Measurements from ENCODE around the gene ATAD3B. TPM values are rescaled to one million over a fixed set of nuclear protein-coding genes. Genes with fewer than 3 reads are reported as not detected.

Gene ATAD3B
- polyA plus RNA-seq, 2 of the 4 experiments (the other 2 are of a cell fraction) = 0.21 to 0.99 TPM

DNA sequence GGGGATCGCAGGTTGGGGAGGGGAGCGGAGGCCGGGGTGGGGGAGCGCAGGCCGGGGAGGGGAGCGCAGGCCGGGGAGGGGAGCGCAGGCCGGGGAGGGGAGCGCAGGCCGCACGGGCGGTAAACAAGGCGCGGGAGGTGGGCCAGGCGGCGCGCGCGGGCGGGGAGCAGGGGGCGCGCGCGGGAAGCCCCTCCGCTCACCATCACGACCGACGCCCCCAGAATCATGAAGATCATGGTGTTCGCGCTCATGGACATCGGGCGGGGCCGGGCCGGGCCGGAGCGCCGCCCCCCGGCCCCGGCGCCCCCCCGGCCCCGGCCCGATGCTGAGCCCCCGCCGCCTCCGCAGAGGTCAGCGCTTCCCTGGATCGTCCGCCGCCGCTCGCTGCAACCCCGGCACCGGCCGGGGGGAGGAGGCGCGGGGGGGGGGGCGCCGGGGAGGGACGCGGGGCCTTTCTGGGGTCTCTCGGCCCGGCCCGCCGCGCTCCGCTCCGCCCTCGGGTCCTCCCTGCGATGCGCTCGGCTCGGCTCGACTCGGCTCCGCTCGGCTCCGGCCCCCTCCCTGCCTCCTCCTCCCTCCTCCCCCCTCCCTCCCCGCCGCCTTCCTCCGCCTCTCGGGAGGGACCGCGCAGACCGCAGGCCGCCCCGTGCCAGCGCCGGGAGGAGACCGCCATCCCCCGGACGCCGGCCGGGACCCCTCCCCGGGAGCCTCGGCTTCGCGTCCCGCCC lies 68.7 kb downstream of the ATAD3B start, which contains the start of gene TMEM240 (continued):
- TF ChIP-seq MAFK (IDR thresholded peaks at IDR 0.05; ENCODE audit: partially characterized antibody) = no peak
- no peak for TF ChIP-seq RFX5 (IDR thresholded peaks at IDR 0.05)
- TF ChIP-seq, protein P1, sequence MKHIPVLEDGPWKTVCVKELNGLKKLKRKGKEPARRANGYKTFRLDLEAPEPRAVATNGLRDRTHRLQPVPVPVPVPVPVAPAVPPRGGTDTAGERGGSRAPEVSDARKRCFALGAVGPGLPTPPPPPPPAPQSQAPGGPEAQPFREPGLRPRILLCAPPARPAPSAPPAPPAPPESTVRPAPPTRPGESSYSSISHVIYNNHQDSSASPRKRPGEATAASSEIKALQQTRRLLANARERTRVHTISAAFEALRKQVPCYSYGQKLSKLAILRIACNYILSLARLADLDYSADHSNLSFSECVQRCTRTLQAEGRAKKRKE (CRISPR knock-in tag; IDR thresholded peaks at IDR 0.05; ENCODE audit: low read depth) = no peak

DNA sequence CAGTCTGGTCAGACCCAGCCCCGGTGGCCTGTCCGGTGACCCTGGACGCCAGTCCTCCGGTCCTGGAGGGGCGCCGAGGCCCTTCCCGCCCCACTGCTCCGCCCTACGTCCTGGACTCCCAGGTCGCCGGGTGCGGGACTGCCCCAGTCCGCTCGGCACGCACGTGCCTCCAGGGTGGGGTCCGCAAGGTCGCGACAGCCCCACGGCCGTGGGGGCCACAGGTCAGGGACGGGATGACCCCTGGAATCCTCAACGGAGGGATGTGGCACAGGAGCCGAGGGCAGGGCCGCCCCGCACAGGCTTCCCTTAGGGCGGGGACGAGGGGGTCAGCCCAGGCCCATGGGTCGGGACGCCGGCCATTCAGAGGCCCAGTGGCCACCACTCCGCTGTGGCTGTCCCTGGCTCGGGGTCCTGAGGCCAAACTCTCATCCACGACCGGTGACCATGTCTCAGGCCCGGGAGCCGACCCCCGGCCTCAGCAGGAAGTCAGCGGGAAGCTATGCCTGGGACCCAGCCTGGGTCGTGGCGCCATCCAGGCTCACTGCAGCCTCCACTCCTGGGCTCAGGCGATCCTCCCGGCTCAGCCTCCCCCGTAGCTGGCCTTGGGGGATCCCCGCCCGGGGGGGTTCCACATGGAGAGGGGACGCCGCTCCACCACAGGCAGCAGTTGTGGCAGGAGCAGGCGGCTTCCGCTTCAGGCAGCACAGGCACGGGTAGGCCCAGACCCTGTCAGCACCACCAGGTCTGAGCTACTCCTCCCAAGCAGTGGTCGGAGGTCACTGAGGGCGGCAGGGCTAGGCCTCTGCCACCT lies 69.5 kb downstream of the ATAD3B start:
- Histone ChIP-seq H3K4me2 (no peak overlapping the region), H3K27ac (no peak overlapping the region), H3K4me1 (no peaks in the 10 kb centered on the region), H3K4me3 (no peak overlapping the region), H3K9me3 (no peaks in the 10 kb centered on the region)
- no peak for FAIRE-seq
- ChIA-PET CTCF (interaction anchor here (2.0 kb wide), 1 partner anchor 10 kb away, joined by 10 read pairs; no protein-coding TSS in a partner anchor), POLR2A (no interaction called here)
- TF ChIP-seq, protein P2, sequence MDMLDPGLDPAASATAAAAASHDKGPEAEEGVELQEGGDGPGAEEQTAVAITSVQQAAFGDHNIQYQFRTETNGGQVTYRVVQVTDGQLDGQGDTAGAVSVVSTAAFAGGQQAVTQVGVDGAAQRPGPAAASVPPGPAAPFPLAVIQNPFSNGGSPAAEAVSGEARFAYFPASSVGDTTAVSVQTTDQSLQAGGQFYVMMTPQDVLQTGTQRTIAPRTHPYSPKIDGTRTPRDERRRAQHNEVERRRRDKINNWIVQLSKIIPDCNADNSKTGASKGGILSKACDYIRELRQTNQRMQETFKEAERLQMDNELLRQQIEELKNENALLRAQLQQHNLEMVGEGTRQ (IDR thresholded peaks at IDR 0.05) = no peak
- no peak for TF ChIP-seq SMC3 (IDR thresholded peaks at IDR 0.05)
- TF ChIP-seq BHLHE40 (IDR thresholded peaks at IDR 0.05; ENCODE audit: low read depth, low read length) = no peak
- TF ChIP-seq, protein P1 (CRISPR knock-in tag; IDR thresholded peaks at IDR 0.05; ENCODE audit: low read depth) = no peak
- no peak for TF ChIP-seq HEYL (CRISPR knock-in tag; IDR thresholded peaks at IDR 0.05)
- no peak for TF ChIP-seq MAZ (IDR thresholded peaks at IDR 0.05; ENCODE audit: borderline replicate concordance, low read depth, low read length)
- TF ChIP-seq RNF2 (IDR thresholded peaks at IDR 0.05; ENCODE audit: borderline replicate concordance, low read depth) = no peak
- TF ChIP-seq ZFP36 (IDR thresholded peaks at IDR 0.05; ENCODE audit: borderline replicate concordance, partially characterized antibody) = no peak
- no peak for TF ChIP-seq NR3C1 (IDR thresholded peaks at IDR 0.05)
- no peak for ATAC-seq
- 96% methylated on average over 15 of the region's 53 CpGs for WGBS (ENCODE audit: missing lambda C conversion rate)
- no peak for DNase-seq (ENCODE audit: low read depth in 1 of 2, low spot score in 1 of 2)

DNA sequence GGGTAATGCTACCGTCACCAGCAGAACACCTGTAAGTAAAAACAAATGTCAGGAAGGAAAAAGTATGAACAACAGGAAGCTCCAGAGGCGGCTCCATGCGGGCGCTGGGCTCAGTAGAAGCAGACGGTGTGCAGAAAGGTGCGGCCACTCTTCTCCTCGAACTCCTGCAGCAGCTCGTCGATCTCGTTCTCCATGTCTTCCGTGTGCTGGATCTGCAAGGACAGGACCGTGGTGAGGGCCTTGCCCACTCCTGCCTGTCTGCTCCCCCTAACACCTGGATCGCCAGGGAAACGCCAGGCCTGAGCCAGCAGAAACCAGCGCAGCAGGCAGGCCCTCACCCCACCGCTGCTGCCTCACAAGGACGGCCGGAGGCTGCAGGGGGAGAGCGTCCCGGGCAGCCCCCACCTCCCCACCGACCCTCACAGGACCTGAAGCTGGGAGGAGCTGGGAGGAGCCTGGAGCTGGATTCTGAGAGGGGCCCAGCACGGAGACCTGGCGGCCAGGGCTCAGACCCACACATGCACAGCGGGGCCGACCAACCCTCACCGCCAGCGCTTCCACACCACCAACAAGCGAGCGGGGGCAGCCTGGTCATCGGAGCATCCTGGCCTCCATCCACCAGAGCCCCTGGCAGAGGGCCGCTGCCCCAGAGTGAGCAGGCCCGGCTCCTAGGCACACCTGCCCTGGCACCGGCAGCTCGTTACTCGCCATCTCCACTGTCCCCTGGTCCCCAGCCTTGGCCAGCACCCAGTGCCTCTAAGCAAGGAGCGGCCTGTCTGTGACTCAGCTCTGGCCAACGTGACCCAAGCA lies 70.6 kb downstream of the ATAD3B start:
- H3K4me2 ChIP-seq = no peak overlapping the region
- WGBS (ENCODE audit: missing lambda C conversion rate) = 91% methylated on average over 24 of the region's 37 CpGs
- H3K27ac ChIP-seq = no peak overlapping the region
- FAIRE-seq (no peak), DNase-seq (ENCODE audit: low read depth in 1 of 2, low spot score in 1 of 2) (no peak), ATAC-seq (no peak)
- no peak for TF ChIP-seq CEBPB (IDR thresholded peaks at IDR 0.05)
- no peak for TF ChIP-seq ZSCAN20 (CRISPR knock-in tag; IDR thresholded peaks at IDR 0.05)
- TF ChIP-seq KDM1A (IDR thresholded peaks at IDR 0.05; ENCODE audit: low read depth) = no peak
- no peak for TF ChIP-seq CHD4 (IDR thresholded peaks at IDR 0.05; ENCODE audit: borderline replicate concordance)
- no peak for TF ChIP-seq EHF (CRISPR knock-in tag; IDR thresholded peaks at IDR 0.05)
- no peak for TF ChIP-seq ZNF302 (CRISPR knock-in tag; IDR thresholded peaks at IDR 0.05)
- no peak for TF ChIP-seq NFE2L2 (conservative IDR thresholded peaks at IDR 0.05; ENCODE audit: low read length)
- no peak for TF ChIP-seq NR3C1 (IDR thresholded peaks at IDR 0.05)
- no peak for TF ChIP-seq BHLHE40 (IDR thresholded peaks at IDR 0.05; ENCODE audit: low read depth, low read length)
- TF ChIP-seq, protein P3, sequence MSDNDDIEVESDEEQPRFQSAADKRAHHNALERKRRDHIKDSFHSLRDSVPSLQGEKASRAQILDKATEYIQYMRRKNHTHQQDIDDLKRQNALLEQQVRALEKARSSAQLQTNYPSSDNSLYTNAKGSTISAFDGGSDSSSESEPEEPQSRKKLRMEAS (IDR thresholded peaks at IDR 0.05) = no peak
- TF ChIP-seq RAD21 (conservative IDR thresholded peaks at IDR 0.05 in 1 of 2, IDR thresholded peaks at IDR 0.05 in 1 of 2) = no peak
- no peak for TF ChIP-seq SMC3 (IDR thresholded peaks at IDR 0.05)
- no peak for TF ChIP-seq KDM5A (IDR thresholded peaks at IDR 0.05)
- TF ChIP-seq, protein P2 (IDR thresholded peaks at IDR 0.05) = no peak
- no peak for TF ChIP-seq RARB (CRISPR knock-in tag; IDR thresholded peaks at IDR 0.05)
- TF ChIP-seq, protein P4, sequence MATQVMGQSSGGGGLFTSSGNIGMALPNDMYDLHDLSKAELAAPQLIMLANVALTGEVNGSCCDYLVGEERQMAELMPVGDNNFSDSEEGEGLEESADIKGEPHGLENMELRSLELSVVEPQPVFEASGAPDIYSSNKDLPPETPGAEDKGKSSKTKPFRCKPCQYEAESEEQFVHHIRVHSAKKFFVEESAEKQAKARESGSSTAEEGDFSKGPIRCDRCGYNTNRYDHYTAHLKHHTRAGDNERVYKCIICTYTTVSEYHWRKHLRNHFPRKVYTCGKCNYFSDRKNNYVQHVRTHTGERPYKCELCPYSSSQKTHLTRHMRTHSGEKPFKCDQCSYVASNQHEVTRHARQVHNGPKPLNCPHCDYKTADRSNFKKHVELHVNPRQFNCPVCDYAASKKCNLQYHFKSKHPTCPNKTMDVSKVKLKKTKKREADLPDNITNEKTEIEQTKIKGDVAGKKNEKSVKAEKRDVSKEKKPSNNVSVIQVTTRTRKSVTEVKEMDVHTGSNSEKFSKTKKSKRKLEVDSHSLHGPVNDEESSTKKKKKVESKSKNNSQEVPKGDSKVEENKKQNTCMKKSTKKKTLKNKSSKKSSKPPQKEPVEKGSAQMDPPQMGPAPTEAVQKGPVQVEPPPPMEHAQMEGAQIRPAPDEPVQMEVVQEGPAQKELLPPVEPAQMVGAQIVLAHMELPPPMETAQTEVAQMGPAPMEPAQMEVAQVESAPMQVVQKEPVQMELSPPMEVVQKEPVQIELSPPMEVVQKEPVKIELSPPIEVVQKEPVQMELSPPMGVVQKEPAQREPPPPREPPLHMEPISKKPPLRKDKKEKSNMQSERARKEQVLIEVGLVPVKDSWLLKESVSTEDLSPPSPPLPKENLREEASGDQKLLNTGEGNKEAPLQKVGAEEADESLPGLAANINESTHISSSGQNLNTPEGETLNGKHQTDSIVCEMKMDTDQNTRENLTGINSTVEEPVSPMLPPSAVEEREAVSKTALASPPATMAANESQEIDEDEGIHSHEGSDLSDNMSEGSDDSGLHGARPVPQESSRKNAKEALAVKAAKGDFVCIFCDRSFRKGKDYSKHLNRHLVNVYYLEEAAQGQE (IDR thresholded peaks at IDR 0.05) = no peak
- no peak for TF ChIP-seq CBX8 (IDR thresholded peaks at IDR 0.05)
- CTCF ChIA-PET = interaction anchor here (0.8 to 2.0 kb wide), 3 partner anchors 9 to 15 kb away, joined by 3 to 10 read pairs (median 3); no protein-coding TSS in a partner anchor
- POLR2A ChIA-PET = no interaction called here
- no peaks in the 10 kb centered on the region for H3K4me1 ChIP-seq
- no peak overlapping the region for H3K4me3 ChIP-seq
- no peaks in the 10 kb centered on the region for H3K9me3 ChIP-seq
